GM12891 (cell line): ENCODE results near the gene TUT1.

Experiments used
- PAX5 ChIP-seq: IDR thresholded peaks from 2 replicates; pipeline ENCODE4 v1.6.1; 2011; ENCODE audit warnings: low read length, moderate library complexity, mild to moderate bottlenecking; ENCODE audit not compliant: insufficient read depth, severe bottlenecking
- POLR2A ChIP-seq: IDR thresholded peaks from 2 replicates; pipeline ENCODE4 v1.6.1; 2011; ENCODE audit warnings: low read depth, low read length, control low read depth
- POLR2AphosphoS5 ChIP-seq: IDR thresholded peaks from 2 replicates; pipeline ENCODE4 v1.6.1; 2011; ENCODE audit warnings: low read depth, low read length, control low read depth

GRCh38 chr11:62559204-62559603, 32.1 kb downstream of the TUT1 start:
- TF ChIP-seq PAX5 (no peak), POLR2AphosphoS5 (no peak), POLR2A (no peak)
